Natural killer cell (primary cell): Measurements from ENCODE around the gene FMN1. TPM values are rescaled to one million over a fixed set of nuclear protein-coding genes. Genes with fewer than 3 reads are reported as not detected.

Experiments
- ATAC-seq, 3 donors: fragments of 150-1000 bp in 2 of 3; fragments of 200-7000 bp in 1 of 3; cut with Tn5 transposase; 1 replicate in 1 of 3; 2 replicates in 2 of 3; pipeline ENCODE4 v1.10.0; 2021; ENCODE audit warnings: mild to moderate bottlenecking in 2 of 3, moderate library complexity in 2 of 3
- DNase-seq, 2 donors: peaks; one replicate each; pipeline versions ENCODE4 v3.0.0 to v3.0.0-alpha.2; 2013 to 2021; ENCODE audit warnings: mixed read lengths in 1 of 2
- H3K27ac ChIP-seq: one replicate; pipeline ENCODE4 v1.5.1; 2013; ENCODE audit warnings: mild to moderate bottlenecking, low read length
- H3K27me3 ChIP-seq: one replicate; pipeline ENCODE4 v1.6.1; 2013; ENCODE audit warnings: low read length; ENCODE audit not compliant: control insufficient read depth, insufficient read depth
- H3K36me3 ChIP-seq: one replicate; pipeline ENCODE4 v1.6.1; 2013; ENCODE audit warnings: low read length; ENCODE audit not compliant: control insufficient read depth, insufficient read depth
- H3K4me1 ChIP-seq: one replicate; pipeline ENCODE4 v1.6.1; 2013; ENCODE audit warnings: low read length; ENCODE audit not compliant: control insufficient read depth, insufficient read depth
- H3K4me3 ChIP-seq: one replicate; pipeline ENCODE4 v1.5.1; 2013; ENCODE audit warnings: low read length
- H3K9me3 ChIP-seq: one replicate; pipeline ENCODE4 v1.6.1; 2013; ENCODE audit warnings: low read length; ENCODE audit not compliant: control insufficient read depth, insufficient read depth
- H3K27ac Mint-ChIP-seq, 2 donors: one replicate each; pipeline ENCODE4 v1.8.0; 2022; ENCODE audit warnings: mild to moderate bottlenecking in 2 of 2, mixed read lengths in 2 of 2, moderate library complexity in 1 of 2
- H3K27me3 Mint-ChIP-seq, 2 donors: one replicate each; pipeline ENCODE4 v1.8.0; 2022; ENCODE audit warnings: low read depth in 2 of 2, mixed read lengths in 2 of 2
- H3K36me3 Mint-ChIP-seq: one replicate; pipeline ENCODE4 v1.8.0; 2022; ENCODE audit warnings: mixed read lengths
- H3K4me1 Mint-ChIP-seq, 2 donors: one replicate each; pipeline ENCODE4 v1.8.0; 2022; ENCODE audit warnings: mixed read lengths in 2 of 2
- H3K4me3 Mint-ChIP-seq: one replicate; pipeline ENCODE4 v1.8.0; 2022; ENCODE audit warnings: mild to moderate bottlenecking, moderate library complexity, mixed read lengths
- H3K9me3 Mint-ChIP-seq, 2 donors: one replicate each; pipeline ENCODE4 v1.8.0; 2022; ENCODE audit warnings: mixed read lengths in 2 of 2
- WGBS: methylation state at CpG from one replicate; pipeline ENCODE4 v1.1.7; 2013; ENCODE audit warnings: missing lambda C conversion rate; ENCODE audit not compliant: insufficient coverage; 5-methylcytosine and 5-hydroxymethylcytosine counted together
- intact Hi-C: fragments of 100-400 bp; cut with micrococcal nuclease; formaldehyde crosslinking; loops from one replicate; pipeline ENCODE4 v1.14.2; 2022
- total RNA-seq, 4 donors: library from RNA; stranded (reverse); fragments of 120-200 nt in 1 of 4; gene quantifications; one replicate each; pipeline versions ENCODE4 v1.2.3 to v1.2.4, GENCODE V29; 2013 to 2022
- TF ChIP-seq, protein P1 (sequence below): fragments of 200-600 bp; IDR thresholded peaks from one replicate; pipeline ENCODE4 v1.8.0; 2022; ENCODE audit warnings: antibody characterized with exemption

Gene FMN1
- total RNA-seq, 3 donors from 2014 or later (not counting 1 experiment from before 2014, with no cell fraction given), result 2.0 to 19.2 (median 2.2) TPM

DNA sequence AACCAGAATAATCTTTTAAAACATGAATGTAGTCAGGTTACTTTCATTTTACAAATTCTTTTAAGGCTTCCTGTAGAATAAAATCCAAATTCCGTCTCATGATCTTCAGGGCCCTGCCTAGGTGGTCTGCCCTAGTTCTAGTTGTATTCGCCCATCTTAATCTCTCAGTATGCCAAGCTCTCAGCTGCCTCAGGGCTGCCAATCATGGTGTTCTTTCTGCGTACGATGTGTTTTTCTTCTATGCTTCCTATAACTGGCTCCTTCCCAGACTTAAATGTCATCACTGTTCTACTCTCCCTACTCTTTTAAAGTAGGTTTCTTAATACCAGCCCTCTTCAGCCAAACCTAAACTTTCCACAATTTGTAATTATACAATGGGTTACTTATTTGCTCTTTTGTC lies 369.3 kb downstream of the FMN1 start:
- H3K27ac Mint-ChIP-seq, result no peak overlapping the region
- Histone ChIP-seq H3K27ac (no peak overlapping the region), H3K9me3 (no peaks in the 10 kb centered on the region), H3K4me1 (no peaks in the 10 kb centered on the region), H3K4me3 (no peak overlapping the region), H3K36me3 (no peaks in the 10 kb centered on the region), H3K27me3 (no peaks in the 10 kb centered on the region)
- intact Hi-C loops, result no loop called here
- DNase-seq (no peak), ATAC-seq (no peak)
- H3K36me3 Mint-ChIP-seq, result no peaks in the 10 kb centered on the region
- peaks cover 6 to 34% of the 10 kb centered on the region in 2 donors for H3K27me3 Mint-ChIP-seq
- H3K4me3 Mint-ChIP-seq, result no peak overlapping the region
- 94% methylated on average over 4 of the region's 4 CpGs for WGBS
- no peaks in the 10 kb centered on the region for H3K4me1 Mint-ChIP-seq
- TF ChIP-seq, protein P1, sequence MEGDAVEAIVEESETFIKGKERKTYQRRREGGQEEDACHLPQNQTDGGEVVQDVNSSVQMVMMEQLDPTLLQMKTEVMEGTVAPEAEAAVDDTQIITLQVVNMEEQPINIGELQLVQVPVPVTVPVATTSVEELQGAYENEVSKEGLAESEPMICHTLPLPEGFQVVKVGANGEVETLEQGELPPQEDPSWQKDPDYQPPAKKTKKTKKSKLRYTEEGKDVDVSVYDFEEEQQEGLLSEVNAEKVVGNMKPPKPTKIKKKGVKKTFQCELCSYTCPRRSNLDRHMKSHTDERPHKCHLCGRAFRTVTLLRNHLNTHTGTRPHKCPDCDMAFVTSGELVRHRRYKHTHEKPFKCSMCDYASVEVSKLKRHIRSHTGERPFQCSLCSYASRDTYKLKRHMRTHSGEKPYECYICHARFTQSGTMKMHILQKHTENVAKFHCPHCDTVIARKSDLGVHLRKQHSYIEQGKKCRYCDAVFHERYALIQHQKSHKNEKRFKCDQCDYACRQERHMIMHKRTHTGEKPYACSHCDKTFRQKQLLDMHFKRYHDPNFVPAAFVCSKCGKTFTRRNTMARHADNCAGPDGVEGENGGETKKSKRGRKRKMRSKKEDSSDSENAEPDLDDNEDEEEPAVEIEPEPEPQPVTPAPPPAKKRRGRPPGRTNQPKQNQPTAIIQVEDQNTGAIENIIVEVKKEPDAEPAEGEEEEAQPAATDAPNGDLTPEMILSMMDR, result no peak
- no peaks in the 10 kb centered on the region for H3K9me3 Mint-ChIP-seq

DNA sequence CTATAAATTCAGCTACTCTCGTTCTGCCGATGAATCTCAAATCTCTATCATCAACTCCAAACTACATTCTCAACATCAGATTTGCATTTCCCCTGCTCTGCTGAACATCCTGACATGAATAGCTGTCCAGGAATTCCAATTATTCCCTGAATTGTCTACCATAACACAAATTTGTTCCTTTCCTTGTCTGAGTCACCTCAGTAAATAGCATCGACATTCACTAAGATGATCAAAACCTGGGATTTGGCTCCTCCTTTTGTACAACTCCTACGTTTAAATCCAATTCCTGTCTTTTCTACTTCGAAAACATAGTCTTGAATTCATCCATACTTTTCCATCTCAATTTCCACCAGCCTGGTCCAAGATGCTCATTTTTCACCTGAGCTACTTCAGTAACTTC lies 369.7 kb downstream of the FMN1 start:
- H3K9me3 Mint-ChIP-seq, result no peaks in the 10 kb centered on the region
- Histone ChIP-seq H3K9me3 (no peaks in the 10 kb centered on the region), H3K27me3 (no peaks in the 10 kb centered on the region), H3K36me3 (no peaks in the 10 kb centered on the region), H3K27ac (no peak overlapping the region), H3K4me1 (no peaks in the 10 kb centered on the region), H3K4me3 (no peak overlapping the region)
- peaks cover 6 to 33% of the 10 kb centered on the region in 2 donors for H3K27me3 Mint-ChIP-seq
- no peak overlapping the region for H3K27ac Mint-ChIP-seq
- TF ChIP-seq, protein P1, result no peak
- no peak overlapping the region for H3K4me3 Mint-ChIP-seq
- intact Hi-C loops, result no loop called here
- no peak for DNase-seq
- H3K36me3 Mint-ChIP-seq, result no peaks in the 10 kb centered on the region
- no peak for ATAC-seq
- no peaks in the 10 kb centered on the region for H3K4me1 Mint-ChIP-seq
- 55% methylated on average over 5 of the region's 5 CpGs for WGBS

DNA sequence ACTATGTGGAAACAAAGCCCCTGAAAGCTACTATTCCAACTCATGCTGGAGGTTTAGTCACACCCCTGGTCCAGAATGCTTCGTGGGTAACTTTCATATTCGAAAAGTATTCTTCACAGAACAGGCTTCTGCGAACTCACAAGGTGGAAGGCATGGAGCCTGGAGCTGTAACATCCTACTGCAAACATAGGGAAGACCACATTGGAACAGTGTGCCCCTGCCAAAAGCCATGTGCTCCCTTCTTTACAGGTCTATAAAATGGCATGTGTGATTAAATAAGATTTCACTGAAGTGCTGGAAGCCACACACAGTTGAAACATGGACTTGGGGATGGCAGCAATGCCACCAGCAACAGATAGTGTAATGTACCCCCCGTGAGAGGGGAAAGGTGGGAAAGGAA lies 370.8 kb downstream of the FMN1 start:
- Histone ChIP-seq H3K36me3 (no peaks in the 10 kb centered on the region), H3K27me3 (no peaks in the 10 kb centered on the region), H3K4me1 (no peaks in the 10 kb centered on the region), H3K9me3 (no peaks in the 10 kb centered on the region), H3K4me3 (no peak overlapping the region), H3K27ac (no peak overlapping the region)
- H3K4me3 Mint-ChIP-seq, result no peak overlapping the region
- TF ChIP-seq, protein P1, result no peak
- H3K9me3 Mint-ChIP-seq, result no peaks in the 10 kb centered on the region
- intact Hi-C loops, result no loop called here
- H3K27me3 Mint-ChIP-seq, result peaks cover 6 to 42% of the 10 kb centered on the region in 2 donors
- no peak for DNase-seq
- no peak overlapping the region for H3K27ac Mint-ChIP-seq
- 85% methylated on average over 4 of the region's 4 CpGs for WGBS
- no peak for ATAC-seq
- H3K36me3 Mint-ChIP-seq, result no peaks in the 10 kb centered on the region
- no peaks in the 10 kb centered on the region for H3K4me1 Mint-ChIP-seq

DNA sequence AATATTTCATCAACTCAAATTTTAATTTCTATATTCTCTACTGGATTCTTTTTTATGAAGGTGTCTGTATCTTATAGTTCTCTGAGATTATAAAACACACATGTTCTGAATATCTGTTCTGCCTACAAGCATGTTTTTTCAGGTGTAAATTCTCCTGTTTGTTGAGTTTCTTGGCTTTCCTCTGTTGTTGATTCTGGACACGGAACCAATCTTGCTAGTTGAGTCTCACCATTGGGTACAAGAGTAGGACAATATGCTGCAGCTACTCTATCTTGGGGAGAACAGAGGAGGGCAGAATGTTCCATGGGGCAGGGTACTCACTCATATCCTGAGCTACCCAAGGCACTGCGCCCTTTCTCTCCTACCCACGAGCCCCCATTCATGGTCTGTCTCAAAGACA lies 371.8 kb downstream of the FMN1 start:
- ATAC-seq (no peak), DNase-seq (no peak)
- Mint-ChIP-seq H3K9me3 (no peaks in the 10 kb centered on the region), H3K4me1 (no peaks in the 10 kb centered on the region), H3K36me3 (no peaks in the 10 kb centered on the region), H3K4me3 (no peak overlapping the region), H3K27ac (no peak overlapping the region), H3K27me3 (peaks cover 6 to 42% of the 10 kb centered on the region in 2 donors)
- intact Hi-C loops, result no loop called here
- Histone ChIP-seq H3K36me3 (no peaks in the 10 kb centered on the region), H3K27me3 (no peaks in the 10 kb centered on the region), H3K9me3 (no peaks in the 10 kb centered on the region), H3K4me1 (no peaks in the 10 kb centered on the region), H3K27ac (no peak overlapping the region), H3K4me3 (no peak overlapping the region)
- 83% methylated on average over 2 of the region's 3 CpGs for WGBS
- TF ChIP-seq, protein P1, result no peak
